HFF-Myc (cell line): Measurements from ENCODE around the gene DYSF.
A peak's percentile ranks its signal among the peaks of the same experiment; 100 is the strongest.

Source experiments
- DNase-seq: peaks from one replicate; pipeline ENCODE4 v3.0.0-alpha.2; 2011; ENCODE audit warnings: low read depth; ENCODE audit errors: extremely low read depth
- H3K4me3 ChIP-seq: replicated peaks from 2 replicates; pipeline ENCODE4 v1.5.1; 2011; ENCODE audit warnings: low read depth, mild to moderate bottlenecking, control low read depth, low read length
- TF ChIP-seq, protein P1 (sequence below): IDR thresholded peaks from 2 replicates; pipeline ENCODE4 v1.5.1; 2012; ENCODE audit warnings: mild to moderate bottlenecking, low read depth, low read length, control low read depth; ENCODE audit errors: missing control alignments

The DYSF gene

DNA sequence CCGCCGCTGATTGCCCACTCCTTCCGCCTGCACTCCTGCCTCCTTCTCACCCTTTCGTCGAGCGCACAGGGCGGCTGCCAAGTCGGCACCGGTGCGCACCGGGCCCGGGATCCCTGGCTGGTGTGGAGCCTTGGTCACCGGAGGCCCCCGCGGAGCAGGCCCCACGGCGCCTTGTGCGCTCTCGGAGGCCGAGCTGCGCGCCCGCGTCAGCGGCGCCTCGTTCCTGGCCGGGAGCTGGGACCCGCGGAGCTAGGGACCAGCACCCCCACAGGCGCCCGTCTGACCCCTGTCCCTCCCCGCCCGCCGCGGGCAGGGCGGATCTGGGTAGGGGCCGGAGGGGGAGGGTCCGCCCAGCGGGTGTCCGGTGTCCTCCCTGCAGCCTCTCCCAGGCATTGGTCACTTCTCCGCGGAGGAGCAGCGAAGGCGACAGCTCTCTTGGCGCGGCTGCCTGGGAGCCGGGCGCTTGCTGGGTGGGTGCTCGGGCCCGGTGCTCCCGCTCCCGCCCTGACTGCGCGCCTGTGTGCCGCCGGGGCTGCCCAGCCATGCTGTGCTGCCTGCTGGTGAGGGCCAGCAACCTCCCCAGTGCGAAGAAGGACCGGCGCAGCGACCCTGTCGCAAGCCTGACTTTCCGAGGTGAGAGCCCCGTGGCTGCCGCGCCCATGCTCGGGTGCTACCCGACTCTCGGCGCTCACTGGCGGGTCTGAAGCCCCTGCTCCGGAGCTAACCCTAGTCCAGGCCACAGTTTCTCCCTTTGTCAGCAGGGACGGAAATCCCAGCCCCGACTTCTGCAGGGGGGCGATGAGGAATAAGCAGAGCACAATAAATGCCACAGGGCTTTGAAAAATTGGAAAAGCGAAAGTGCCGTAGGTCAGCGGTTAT, 13.2 kb downstream of the DYSF start:
- DNase-seq, result no peak

DNA sequence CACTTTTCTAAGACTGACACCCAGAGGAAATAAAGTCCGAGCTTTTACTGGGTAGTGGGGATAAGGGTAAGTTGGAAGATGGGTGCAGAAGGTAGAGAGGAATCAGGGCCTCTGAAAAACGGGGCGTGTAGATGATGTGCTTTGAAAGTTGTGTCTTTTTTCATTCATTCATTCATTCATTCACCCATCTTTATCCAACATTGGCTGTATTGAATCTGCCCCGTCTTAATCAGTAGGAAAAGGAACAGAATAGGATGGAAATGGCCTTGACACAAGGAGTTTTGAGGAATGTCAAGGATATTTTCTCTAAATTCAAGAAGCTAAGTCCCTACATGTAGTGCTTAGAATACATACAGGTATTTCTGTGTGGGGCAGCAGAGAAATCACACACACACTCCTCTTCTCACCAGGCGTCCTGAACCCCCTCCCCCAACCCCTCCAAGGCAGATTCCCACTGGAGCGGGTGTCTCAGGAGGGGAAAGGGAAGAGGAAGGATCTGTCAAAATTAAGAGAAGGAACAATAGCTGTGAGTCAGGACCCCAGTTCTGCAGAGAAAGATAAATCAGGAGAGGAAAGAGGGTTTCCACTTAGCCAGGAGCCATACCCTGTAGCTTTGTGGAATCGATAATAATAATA, 13.9 kb downstream of the DYSF start:
- TF ChIP-seq, protein P1, sequence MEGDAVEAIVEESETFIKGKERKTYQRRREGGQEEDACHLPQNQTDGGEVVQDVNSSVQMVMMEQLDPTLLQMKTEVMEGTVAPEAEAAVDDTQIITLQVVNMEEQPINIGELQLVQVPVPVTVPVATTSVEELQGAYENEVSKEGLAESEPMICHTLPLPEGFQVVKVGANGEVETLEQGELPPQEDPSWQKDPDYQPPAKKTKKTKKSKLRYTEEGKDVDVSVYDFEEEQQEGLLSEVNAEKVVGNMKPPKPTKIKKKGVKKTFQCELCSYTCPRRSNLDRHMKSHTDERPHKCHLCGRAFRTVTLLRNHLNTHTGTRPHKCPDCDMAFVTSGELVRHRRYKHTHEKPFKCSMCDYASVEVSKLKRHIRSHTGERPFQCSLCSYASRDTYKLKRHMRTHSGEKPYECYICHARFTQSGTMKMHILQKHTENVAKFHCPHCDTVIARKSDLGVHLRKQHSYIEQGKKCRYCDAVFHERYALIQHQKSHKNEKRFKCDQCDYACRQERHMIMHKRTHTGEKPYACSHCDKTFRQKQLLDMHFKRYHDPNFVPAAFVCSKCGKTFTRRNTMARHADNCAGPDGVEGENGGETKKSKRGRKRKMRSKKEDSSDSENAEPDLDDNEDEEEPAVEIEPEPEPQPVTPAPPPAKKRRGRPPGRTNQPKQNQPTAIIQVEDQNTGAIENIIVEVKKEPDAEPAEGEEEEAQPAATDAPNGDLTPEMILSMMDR, result no peak
- DNase-seq, result no peak
- peak overlapping the region; percentile 51 for H3K4me3 ChIP-seq

More for the DNA sequence above, 13.2 kb downstream of the DYSF start:
- TF ChIP-seq, protein P1, result no peak
- H3K4me3 ChIP-seq, result peak overlapping the region; percentile 51

DNA sequence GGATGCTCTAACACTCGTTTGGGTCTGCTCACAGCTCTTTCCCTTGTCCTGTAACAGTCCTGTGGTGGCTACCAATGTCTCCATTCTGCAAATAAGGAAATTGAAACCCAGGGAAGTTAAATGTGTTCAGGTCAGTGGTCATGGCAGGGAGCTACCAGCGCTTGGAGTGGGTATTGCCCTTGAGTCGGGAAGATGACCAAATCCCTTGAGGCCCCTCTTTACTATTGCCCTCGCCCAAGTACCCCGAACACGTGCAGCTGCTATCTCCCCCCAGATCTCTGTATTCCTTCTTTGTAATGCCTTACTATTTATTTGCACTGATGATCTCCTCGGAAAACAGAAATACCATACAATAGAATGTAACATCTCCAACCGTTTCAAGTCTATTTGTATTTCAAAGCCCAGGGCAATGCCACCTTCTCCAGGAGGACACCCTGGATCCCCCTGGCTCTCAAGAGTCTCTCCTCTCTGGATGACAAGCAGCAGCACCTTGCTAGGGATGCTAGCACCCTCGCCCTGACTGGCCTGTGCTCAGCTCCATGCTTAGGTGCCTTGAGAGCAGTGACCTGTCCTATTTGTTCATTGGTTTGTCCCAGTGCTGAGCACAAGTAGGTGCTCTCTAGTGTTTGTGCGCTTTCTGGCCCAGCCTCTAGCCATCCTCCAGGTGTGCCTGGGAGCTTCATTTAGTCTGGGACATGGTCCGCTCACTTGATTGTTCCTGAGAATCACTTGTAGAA, 15.1 kb downstream of the DYSF start:
- no peak overlapping the region for H3K4me3 ChIP-seq
- no peak for DNase-seq
- TF ChIP-seq, protein P1, result no peak

DNA sequence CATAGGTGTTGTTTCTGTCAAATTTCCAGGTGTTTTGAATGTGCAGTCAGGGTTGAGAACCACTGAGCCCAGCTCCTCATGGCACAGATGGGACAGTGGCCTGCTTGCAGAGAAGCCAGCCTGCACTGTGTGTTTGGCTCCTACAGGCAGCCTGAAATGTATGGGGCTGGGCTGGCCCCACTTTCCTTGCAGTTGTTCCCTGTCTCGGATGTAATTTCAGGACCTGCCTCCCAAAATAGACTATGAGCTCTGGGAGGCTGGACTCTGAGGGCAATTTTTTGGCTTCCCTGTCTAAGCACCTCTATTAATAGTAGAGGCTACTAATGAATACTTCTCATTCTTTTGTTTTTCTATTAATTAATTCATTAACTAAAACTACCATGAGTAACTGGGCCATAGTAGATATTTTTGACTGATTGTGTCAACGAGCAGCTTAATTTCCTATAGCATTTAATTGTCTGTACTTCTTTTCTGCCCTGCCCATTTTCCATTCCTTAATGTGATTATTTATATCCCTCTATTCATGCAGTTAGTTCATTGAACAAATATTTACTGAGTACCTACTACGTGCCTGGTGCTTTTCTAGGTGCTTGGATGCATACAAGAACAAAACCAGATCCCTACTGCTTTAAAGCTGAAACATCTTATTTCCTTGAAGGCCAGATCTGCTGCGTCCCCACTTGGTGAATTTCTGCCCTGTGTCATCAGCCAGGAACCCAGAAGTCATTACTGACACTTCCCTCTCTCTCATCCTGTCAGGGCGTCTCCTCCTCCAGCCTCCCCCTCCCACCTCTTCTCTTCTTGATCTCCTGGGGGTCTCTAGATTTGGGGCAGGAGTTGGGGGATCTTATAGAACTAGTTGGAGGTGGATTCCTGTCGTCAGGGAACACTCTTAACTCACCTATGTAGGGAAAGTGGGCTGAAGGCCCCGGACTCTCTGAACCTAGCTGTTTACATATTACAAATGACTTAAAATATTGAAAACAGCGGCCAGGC, 16.3 kb downstream of the DYSF start:
- no peak for DNase-seq
- TF ChIP-seq, protein P1, result no peak
- H3K4me3 ChIP-seq, result no peak overlapping the region

DNA sequence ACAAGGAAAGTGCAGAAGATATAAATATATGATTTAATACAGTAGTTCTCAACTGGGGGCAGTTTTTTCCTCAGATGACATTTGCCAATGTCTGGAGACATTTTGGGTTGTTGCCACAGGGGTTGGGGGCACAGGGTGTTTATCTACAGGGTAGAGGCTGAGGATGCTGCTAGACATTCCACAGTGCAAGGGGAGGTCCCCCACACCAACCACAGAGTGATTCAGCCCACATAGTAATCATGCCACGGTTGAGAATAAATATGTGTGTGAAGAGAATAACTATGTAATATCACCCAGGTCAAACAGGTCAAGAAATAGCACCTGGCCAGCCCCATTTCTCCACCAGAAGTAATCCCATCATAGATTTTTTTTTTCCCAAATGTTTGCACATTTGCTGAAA, 17.9 kb downstream of the DYSF start:
- no peak for DNase-seq
- no peak overlapping the region for H3K4me3 ChIP-seq
- TF ChIP-seq, protein P1, result no peak

DNA sequence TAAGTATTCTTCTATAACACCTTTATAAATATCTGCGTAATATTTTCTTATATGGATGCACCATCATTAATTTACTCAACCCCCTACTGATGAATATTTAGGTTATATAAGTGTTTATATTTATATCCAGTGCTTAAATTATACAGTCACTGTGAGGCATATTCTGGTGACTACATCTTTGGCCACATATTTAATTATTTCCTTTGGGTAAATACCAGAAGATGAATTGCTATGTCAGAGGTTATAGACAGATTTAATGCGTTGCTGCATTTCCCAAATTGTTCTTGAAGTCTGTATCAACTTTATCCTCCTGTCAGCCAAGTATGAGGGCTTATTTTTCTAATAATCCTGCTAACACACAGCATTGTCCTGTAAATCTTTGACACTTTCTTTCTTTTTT, 18.7 kb downstream of the DYSF start:
- no peak for DNase-seq
- TF ChIP-seq, protein P1, result no peak
- no peak overlapping the region for H3K4me3 ChIP-seq
